NCI-H345 treated with DMSO at 0.1 percent for 48 hours (cell line): ENCODE measurements around the gene NTN1.

Source experiments
- DNase-seq: peaks from one replicate; lab custom pipeline; 2025; ENCODE audit not compliant: unreplicated experiment; lab: John Stamatoyannopoulos, UW

Gene NTN1

DNA sequence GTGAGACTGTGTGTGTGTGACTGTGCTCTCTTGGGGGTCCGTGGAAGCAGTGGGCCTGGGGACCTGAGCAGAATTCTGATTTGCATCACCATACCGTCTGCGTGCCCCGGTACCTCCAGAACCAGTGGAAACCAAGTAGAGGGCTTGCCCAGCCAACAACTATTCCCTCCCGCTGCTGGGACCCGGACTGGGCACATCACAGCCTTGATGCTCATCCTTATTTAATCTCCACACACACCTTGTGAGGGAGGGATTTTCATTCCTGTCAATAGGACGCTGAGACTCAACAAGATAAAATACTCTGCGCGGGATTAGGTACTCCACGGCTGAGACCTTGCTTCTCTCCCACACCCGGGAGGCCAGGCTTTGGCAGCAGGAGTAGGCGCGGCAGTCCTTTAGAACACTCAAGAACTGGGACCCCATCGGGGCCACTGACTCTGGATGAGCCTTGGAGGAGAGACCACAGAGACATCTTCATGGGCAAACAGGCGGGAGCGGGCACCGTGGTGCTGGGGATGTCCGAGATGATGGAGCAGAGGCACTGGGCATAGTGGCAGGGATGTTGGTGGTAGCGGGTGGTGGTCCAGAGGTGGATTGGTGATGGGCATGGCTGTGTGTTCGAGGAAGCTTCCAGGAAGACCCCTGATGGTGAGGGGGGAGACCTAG lies 208.0 kb downstream of the NTN1 start:
- no peak for DNase-seq

DNA sequence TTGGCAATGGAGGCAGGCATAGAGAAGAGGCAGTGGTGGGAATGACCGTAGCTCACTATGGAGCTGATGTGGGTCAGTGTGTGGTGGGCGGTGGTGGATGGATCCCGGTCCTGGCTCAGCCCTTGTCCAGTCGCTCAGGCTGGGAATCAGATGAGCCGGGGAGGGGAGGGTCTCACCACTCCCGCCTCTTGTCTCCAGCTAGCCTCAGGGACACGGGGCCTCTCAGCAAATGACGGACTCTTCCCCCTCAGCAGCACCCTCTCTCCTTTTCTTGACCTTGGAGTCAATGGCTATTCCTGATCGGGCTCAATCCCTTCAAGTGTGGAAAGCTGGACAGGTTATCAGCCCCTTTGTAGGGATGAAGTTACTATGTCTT lies 208.5 kb downstream of the NTN1 start:
- DNase-seq = no peak

DNA sequence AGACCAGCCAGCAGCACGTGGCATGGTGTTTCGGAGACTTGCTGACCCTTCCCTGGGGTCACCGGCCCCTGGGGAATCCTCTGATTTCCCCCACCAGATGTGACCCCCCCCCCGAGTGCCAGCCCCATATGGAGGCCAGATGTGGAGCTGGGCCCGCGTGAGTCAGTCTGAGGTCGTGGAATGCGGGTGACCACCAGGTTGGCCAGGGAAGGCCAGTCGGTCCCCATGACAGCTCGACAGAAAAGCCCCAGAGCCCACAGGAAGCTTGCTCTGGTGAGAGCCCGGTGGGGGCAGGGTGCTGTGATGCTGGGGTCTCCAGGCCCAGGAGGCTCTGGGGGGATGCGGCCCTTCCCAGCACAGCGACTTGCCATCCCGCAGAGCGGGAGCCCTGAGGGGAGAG lies 209.0 kb downstream of the NTN1 start:
- DNase-seq = no peak

DNA sequence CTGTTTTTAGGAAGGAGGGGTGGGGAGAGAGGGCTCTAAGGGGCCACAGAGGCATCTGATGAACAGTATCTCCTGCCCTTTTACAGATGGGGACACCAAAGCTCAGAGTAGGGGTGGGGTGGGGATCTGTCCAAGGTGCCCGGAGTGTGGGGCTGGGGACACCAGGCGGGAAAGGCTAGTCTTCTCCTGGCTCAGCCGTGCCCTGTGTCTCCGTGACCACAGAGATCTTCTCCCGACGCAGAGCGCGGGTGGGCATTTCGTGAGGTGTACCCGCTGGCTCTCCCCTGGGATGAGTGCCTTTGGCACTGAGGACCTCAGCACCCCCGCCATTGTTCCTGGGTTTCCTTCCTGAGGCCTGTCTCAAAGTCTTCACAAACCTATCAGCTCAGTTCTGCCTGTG lies 209.6 kb downstream of the NTN1 start:
- DNase-seq = no peak

DNA sequence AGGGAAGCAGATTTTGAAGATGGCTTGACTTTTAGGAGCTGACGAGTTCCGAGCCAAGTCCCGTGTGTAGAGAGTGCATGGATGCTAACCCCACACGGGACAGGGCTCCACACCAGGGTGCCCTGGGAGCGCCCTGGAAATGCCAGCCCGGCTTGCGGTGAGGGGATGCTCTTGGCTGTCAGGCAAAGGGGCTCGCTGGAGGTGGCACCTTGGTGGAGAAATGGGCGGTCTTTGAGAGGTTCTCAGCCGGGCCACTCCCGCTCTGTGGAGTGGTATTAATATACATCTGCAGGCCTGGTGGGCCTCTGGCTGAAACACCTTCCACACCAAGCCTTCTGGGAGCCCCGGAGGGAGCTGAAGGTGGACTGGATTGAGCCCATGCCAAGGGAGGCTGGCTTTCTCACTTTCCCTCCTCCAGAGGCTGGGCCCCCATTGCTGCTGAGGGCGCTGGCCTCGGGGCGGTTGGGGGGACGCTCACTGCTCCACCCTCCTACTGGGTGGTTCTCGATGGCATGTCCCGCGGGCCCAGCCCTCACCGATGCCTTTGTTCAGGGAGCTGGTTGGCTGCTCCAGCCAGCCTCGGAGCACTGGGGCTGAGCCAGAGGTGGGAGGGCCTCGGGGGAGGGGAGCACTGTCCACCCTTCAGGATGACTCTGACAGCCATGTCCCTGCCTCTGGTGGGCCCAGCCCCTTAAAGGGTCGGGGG lies 210.3 kb downstream of the NTN1 start:
- DNase-seq = no peak

DNA sequence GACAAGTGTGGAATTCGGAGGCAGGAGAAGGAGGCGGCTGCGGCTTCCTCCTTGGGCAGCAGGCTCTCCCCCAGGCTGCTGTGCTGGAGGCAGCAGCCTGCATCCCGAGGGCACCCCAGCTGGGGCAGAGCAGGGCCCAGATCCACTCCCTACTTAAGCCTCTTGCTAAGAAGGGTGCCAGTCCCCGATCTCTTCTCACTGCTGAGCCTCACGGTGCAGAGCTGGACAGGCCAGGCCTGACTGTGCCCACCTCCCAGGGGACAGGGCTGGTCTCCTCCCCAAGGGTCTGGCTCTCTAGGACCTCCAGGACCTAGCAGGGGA lies 210.8 kb downstream of the NTN1 start:
- no peak for DNase-seq

DNA sequence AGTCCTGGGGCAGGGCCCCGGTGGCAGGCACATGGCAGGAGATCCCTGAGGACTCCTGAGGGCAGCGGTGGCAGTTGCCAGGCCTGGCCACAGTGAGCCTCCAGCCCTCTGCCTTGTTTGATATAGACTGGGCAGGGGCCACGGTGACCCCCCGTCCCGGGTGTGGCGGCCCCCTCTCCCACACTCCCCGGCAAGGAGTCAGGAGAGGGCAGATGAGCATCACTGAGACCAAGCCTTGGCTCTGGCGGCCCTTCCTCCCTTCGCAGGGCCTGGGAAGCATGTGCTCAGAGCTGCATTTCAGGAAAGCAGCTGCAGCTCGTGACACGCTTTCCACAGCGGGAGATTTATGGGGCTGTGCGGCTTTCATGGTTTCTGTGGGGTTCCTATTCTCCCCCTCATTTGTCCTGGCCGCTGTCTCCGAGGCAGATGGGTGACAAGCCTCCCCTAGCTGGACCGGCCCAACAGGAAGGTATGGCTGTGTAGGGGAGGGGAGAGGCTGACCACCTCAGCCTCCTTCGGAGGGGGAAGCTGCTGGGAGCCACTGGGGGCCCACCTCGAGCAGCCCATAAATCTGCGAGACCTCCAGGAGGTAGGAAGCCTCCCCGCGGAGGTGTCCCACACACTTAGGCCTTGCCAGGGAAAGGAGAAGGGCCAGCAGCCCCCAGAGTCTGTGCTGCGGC lies 211.4 kb downstream of the NTN1 start:
- DNase-seq = no peak

DNA sequence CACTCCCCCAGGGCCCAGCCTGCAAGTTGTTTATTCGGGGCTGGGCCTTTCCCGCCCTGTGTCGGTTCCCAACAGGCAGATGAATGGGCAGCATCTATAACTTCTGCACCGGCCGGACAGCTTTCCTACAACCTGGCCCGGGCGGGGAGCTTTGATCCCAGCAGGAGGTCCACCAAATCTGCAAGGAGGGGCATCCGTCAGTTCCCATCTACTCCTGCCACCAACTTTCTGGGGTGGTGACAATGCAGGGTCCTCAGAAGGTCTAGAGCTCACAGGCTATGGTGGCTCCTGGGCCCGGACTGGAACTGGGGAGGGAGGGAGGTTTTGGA lies 211.9 kb downstream of the NTN1 start:
- DNase-seq = no peak

DNA sequence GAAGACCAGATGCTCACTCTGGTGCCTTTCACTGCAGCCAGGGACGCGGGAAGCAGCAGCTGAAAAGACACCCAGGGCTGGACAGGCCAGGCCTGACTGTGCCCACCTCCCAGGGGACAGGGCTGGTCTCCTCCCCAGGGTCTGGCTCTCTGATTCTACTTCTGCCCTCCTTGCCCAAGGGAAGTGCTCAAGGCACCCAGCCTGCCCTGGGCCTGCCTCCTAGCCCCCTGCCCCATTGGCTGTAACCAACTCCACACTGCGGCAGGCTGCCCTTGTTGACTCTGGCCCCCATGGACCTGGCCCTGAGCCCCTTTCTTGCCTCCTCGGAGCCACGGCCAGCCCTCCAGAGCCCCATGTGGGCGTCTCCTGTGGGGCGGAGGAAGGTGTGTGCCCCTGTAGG lies 212.5 kb downstream of the NTN1 start:
- no peak for DNase-seq

DNA sequence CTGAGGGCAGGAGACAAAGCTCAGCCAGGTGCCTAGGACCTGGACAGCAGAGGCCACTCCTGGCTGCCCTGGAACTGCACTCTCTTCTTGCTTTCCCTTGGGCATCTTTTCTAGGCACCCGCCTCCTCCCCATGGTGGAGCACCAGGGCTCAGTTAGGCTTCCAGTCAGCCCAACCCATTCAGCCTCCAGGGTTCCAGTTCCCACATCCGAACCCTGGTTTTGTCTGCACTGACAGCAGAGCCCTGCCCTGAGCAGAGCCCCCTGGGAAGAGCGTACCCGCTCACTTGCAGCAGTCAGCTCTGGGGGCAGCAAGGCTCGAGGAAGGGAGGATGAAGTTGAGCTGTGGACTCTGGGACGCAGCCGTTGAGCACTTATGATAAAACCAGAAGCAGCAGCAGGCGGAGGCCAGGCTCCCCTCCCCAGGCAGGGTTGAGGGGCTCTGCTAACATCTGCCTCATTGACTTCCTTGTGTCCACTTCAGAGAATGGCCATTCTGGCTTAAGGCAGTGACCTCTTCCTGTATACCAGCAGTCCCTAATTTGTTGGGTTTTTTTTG lies 213.2 kb downstream of the NTN1 start:
- DNase-seq = no peak

DNA sequence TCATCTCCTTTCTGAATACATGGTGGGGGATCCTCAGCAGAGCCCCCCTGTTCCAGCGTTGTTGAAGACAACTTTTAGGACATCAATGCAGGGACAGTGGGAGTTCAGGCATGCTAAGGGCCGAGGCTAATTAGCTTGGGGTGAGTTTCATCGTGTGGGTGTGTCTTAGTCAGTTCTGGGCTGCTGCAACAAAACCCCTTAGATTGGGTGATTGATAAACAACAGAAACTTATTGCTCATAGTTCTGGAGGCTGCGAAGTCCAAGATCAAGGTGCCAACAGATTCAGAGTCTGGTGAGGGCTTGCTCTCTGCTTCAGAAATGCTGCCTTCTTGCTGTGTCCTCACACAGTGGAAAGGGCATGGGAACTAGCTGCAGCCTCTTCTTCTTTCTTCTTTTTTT lies 214.0 kb downstream of the NTN1 start:
- DNase-seq = no peak

DNA sequence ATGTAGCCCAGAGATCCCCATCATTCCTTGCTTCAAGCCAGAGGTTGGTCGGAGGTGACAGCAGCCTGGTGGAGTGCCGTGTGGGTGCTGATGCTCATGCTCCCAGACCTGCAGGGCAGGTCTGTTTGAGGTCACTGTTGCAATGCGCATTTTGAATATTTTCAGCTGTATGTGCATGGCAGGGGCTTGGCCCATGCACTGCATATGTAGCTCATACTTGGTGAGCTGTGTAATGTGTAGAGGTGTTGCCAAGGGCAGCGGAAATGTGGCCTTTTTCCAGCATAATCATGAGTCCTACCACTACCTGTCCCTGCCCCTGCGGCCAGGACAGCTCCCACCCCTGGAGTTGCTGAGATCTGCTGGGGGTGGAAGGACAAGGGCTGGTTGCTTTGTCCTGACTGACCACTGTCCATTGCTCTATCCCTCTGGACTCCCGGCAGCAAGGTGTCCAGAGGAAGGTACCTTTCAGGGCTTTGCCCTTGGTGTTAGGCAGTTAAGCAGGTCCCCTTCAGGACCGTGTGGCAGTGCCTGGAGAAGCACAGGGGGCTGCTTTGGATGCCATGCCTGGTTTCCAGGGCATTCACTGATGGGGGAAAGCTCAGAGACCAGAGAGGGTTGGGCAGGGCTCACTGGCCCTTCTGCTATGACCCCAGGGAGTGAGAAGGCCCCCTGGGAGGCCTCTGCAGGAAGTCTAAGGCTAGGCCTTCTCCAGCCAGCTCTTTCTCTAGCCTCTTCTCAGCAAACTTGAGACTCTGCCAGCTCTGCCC lies 215.2 kb downstream of the NTN1 start:
- DNase-seq = no peak

DNA sequence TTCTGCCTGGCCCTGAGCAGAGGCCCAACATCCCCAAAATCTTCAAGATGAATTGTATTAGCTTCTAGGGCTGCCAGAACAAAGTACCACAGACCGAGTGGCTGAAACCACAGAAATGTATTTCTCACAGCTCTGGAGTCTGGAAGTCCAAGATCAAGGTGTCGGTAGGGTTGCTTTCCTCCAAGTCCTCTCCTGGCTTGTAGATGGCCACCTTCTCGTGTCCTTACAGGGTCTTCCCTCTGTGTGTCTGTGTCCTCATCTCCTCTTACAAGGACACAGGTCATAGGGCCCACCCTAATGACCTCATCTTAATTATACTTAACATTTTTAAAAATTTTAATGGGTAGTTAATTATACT lies 215.7 kb downstream of the NTN1 start:
- no peak for DNase-seq

DNA sequence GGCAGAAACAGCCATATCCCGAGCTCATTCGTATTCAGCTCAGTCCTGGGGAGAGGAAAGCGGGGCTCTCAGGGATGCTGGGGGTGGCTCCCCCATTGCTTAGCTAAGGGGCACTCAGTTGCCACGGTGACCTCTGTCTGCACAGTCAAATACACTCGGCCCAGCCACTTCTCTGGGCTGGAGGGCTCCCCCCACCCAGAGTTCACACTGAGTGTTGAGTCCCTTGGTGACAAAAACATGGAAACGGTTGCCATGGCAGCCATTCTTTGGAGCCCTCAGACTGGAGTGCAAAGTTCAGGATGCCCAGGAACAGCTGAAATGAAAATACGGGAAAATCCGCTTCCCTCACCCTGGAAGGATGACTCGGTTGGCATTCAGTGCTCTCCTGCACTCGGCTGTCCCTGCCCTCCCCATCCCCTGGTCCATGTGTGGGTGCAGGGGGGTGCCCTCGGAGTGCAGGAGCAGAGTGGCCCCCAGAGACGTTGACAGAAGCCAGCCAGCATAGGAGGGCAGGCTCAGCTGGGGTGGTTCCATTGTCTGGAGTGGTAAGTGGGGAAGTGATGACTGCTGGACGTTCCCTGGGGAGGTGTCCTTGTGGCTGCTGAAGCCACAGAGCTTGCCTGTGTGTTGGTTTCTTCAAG lies 216.5 kb downstream of the NTN1 start:
- DNase-seq = no peak

DNA sequence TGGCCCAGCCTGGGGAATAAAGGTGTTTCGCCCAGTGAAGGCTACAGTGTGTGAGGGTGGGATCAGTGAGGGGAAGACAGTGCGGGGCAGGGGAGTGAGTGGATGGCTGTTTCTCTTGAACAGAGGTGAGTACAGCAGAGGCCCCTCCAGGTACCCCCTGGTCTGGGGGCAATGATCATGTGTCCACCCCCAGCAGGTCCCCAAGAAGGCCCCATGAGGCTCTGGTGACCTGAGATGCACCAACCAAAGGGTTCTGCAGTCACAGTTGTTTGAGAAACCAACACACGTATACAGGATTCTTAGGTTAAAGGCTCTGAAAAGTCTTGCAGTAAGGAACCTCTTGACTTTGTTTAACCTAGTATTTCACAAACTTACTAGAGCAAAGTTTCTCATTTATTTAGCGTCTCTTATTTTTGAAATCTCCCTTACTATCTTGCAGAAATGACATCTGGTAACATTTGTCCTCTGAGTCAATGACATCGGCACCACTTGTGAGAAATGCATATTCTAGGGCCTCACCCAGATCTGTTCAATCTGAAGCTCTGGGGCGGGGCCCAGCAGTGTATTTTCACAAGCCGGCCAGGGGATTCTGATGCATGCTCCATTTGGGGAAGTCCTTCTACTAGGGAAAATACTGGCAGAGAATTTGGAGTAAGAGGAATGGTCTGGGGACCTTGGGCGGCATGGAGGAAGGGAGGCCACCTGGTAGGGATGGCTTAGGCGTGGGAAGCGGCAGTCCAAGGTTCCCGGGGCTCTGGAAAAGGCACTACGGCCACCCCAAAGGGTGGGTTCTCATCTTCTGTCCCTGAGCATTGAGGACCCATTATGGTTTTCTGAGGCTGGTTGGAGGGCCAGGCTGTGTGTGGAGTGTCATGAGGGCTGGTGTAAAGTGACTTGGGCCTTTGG lies 217.3 kb downstream of the NTN1 start:
- DNase-seq = no peak

DNA sequence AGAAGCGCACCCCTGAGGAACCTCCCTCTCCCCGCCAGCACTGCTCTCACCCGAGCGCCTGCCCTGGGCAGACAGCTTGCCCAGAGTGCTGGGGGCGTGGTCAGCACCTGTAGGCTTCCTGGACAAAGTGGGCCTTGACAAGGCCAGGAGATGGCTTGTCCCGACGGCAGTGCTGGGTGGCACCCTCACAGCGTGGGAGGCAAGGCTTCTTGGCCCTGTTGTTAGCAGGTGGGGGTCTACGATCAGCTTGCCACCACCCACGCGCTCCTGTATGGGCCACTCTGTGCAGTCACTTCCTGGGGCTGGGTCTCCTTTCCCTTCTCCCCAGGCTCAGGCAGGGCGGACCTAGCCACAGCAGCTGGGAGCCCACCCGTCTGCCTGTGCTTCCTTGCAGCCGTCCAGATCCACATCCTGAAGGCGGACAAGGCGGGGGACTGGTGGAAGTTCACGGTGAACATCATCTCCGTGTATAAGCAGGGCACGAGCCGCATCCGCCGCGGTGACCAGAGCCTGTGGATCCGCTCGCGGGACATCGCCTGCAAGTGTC lies 218.0 kb downstream of the NTN1 start:
- no peak for DNase-seq

DNA sequence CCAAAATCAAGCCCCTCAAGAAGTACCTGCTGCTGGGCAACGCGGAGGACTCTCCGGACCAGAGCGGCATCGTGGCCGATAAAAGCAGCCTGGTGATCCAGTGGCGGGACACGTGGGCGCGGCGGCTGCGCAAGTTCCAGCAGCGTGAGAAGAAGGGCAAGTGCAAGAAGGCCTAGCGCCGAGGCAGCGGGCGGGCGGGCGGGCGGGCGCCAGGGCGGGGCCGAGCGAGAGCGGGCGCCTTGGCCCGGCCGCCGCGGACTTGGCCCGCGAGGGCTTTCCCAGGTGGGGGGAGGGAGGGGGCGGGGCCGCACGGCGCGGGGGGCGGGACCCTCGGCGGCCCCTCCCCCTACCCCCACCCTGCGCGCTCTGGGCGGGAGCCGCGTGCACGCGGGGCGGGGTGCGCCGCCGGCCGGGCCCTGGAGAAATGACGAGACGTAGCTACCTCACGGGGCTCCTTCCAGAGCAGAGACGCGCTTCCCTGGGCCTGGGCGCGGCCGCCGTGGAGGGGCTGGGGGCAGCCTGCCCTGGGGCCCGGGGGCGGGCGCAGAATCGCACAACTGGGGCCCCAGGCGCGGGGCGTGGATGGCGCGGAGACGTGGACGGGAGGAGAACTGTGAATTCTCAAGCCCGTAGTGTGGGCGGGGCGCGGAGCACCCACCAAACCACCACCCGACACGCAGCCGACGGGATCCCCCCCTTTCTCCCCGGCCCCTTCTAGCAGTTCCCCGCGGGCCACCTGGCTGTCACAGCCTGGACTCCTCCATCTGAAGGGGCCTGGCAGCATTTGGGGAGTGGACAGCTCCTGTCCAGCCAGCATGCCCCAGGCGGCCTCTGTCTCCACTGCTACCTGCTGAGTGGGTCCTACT lies 218.7 kb downstream of the NTN1 start:
- no peak for DNase-seq

DNA sequence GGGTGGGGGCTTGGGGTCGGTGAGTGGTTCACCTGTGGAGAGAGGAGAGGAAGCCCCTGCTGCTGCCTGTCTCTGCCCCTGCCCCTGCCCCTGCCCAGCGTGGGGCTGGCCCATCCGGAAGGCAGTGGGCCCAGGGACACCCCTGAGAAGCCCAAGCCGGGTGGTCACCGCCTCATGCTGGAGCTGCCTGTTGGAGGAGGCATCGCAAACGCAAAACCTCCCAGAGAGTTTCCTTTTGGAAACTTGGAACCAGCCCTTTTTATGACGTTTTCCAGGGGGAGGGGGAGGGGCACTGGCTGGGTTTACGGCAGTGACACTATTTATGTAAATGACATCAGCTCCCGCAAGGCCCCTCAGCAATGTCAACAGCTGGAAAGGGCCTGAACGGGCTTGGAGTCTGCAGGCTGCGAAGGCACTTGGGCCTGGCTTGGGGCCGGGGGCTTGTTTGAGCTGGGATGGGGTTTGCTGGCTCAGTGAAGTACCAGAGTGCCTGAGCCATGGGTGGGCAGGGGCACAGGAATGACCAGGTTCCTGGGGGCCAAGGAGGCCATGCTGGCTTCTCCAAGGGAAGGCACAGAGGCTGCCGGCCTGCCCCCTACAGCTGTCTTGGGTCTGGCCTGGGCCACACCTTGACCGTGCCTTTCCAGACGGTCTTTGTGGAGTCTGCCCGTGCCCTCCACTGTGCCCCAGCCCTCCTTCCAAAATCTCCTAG lies 219.5 kb downstream of the NTN1 start:
- no peak for DNase-seq

DNA sequence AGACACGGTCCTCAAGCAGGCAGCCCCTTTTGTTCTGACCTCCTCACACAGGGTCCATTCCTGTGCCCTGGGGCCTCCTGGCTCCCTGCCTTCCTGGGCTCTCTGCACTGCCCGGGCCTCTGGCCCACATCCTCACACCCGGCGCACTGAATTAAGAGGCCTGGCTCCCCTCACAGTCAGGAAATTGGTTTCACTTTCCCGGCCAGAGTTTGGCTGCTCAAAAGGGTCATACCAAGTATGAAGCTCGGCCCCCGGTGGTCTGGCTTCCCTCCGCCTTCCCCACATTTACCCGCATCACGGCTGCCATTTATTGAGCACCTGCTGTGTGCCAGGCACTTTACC lies 220.0 kb downstream of the NTN1 start:
- no peak for DNase-seq
